ENCODE data around the gene MBTD1.
"Not testable (repeated sequence)": the region's sequence is repeated elsewhere in the genome, so short reads cannot be mapped to it uniquely, and the experiment has no call there.

MBTD1 gene

GRCh38 chr17:51185763-51186332, 74.0 kb downstream of the MBTD1 start:
- DNase-seq, result no peak

DNA sequence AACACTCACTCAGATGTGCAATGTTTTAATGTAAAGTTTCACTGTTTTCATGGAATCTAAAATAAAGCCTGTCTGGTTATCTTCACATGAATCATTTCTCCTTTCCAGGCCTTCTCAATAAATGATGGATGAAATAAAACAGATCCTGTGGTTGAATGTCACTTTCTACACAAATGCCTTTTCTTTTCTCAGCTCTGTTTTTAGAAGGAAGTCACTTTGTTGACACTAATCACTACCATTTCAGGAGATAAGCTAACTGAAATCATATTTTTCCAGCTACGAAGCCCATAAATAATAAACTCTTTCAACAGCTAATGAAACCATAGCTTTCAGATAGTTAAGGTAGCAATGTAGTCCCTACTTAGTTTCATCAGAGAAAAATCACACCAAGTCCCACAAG, 75.7 kb downstream of the MBTD1 start:
- DNase-seq, result no peak

GRCh38 chr17:51180486-51180885, 79.4 kb downstream of the MBTD1 start:
- DNase-seq, result no peak

GRCh38 chr17:51172030-51172429, 87.8 kb downstream of the MBTD1 start:
- not testable (repeated sequence) for DNase-seq

GRCh38 chr17:51170736-51171135, 89.1 kb downstream of the MBTD1 start:
- DNase-seq, result no peak

DNA sequence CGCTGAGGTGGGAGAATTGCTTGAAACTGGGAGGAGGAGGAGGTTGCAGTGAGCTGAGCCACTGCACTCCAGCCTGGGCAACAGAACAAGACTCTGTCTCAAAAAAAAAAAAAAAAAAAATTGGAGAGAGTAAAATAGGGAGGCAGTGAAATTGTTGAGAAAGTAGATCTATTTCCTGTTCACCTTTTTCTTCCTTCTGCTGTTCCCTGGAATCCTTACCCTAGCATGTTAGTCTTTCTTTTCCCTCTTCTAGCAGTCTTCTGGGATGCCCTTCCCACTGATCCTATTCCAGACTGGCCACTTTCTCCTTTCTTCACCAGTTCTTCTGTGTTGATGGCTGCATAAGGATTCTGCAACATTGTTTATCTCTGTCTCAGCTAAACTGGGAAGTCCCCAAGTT, 90.5 kb downstream of the MBTD1 start:
- no peak for DNase-seq

GRCh38 chr17:51166987-51167931, 92.6 kb downstream of the MBTD1 start:
- DNase-seq, result peak; percentile 53

DNA sequence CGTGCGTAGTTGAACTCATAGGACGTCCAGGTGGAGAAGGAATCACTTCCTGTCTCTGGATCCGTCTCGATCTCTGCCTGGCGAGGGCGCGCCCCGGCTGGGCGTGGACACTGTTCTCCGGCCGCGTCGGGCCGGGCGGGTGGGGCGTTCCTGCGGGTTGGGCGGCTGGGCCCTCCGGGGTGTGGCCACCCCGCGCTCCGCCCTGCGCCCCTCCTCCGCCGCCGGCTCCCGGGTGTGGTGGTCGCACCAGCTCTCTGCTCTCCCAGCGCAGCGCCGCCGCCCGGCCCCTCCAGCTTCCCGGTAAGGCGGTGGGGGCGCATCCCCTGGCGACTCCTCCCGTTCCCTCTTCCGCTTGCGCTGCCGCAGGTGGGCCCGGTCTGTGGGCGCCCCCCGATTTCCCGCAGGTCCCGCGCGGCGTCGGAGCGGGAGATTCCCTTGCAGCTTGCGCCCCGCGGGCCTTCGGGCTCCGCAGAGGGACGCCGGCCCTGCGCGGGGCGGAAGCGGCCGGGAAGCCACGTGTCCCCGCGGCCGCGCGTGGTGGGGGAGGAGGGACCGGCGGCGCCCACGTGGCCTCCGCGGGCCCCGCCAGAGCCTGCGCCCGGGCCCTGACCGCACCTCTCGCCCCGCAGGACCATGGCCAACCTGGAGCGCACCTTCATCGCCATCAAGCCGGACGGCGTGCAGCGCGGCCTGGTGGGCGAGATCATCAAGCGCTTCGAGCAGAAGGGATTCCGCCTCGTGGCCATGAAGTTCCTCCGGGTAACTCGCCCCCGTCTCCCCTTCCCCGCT, 93.5 kb downstream of the MBTD1 start, which contains the start of gene NME2:
TSS of gene NME2 (plus strand) at position 214 of the 789 bp plus-strand sequence. CDS start at position 634, 420 bp downstream.
- DNase-seq, result peak; percentile 85

GRCh38 chr17:51165680-51166197, 94.1 kb downstream of the MBTD1 start:
- DNase-seq, result peak; percentile 12

- no peak for DNase-seq
Measured at GRCh38 chr17:51164911-51165679, 94.8 kb downstream of the MBTD1 start.

DNA sequence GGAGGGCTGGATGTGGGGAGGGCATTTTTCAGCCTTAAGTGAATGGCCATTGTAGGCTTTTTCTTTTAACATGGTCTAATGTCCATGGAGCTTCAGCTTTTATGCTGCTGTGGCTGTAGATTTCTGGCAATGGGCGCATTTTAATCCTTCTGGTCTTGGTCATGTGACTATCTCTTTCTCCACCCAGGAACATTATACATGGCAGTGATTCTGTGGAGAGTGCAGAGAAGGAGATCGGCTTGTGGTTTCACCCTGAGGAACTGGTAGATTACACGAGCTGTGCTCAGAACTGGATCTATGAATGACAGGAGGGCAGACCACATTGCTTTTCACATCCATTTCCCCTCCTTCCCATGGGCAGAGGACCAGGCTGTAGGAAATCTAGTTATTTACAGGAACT, 98.3 kb downstream of the MBTD1 start:
- no peak for DNase-seq

DNA sequence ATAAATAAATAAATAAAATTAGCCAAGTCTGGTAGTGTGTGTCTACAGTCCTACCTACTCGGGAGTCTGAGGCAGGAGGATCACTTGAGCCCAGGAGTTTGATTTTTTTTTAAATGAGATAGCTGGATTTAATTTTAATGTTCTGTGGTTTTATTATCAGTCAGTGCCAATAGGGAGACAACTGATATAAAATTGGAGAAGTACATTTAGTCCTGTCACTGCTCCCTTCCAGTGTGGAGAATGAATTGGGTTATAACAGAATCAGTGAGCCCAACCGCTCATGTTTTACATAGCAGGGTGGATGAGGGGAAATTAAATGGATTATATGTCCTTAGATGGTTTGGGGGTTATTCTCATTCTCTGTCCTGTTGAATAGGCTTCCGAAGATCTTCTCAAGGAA, 100.2 kb downstream of the MBTD1 start:
- no peak for DNase-seq

- DNase-seq, result no peak
Measured at GRCh38 chr17:51155416-51155815, 104.4 kb downstream of the MBTD1 start.

GRCh38 chr17:51154176-51154575, 105.7 kb downstream of the MBTD1 start:
- no peak for DNase-seq

- peak; percentile 99 for DNase-seq
Measured at GRCh38 chr17:51153210-51154072, 106.4 kb downstream of the MBTD1 start, which contains the start of gene NME1. Gene NME1, plus strand, starts transcription at chr17:51153559. Its CDS starts 2,096 bp downstream, at chr17:51155655.

GRCh38 chr17:51152766-51153209, 107.1 kb downstream of the MBTD1 start:
- peak; percentile 12 for DNase-seq

DNA sequence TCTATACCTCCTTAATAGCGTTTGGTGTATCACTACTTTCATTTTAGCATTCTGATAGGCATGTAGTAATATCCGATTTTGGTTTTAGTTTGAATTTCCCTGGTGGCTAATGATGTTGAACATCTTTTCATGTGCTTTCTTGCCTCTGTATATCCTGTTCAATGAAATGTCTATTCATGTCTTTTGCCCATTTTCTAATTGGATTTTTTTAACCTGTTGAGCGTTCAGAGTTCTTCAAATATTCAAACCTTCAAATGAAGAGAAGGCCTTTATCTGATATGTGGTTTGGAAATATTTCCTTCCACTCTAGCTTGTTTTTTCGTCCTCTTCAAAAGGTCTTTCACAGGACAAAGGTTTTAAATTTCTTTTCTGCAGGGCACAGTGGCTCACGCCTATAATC, 108.9 kb downstream of the MBTD1 start:
- DNase-seq, result no peak

GRCh38 chr17:51149163-51149562, 110.7 kb downstream of the MBTD1 start:
- DNase-seq, result no peak

- DNase-seq, result peak; percentile 40
Measured at GRCh38 chr17:51147650-51148049, 112.2 kb downstream of the MBTD1 start.

DNA sequence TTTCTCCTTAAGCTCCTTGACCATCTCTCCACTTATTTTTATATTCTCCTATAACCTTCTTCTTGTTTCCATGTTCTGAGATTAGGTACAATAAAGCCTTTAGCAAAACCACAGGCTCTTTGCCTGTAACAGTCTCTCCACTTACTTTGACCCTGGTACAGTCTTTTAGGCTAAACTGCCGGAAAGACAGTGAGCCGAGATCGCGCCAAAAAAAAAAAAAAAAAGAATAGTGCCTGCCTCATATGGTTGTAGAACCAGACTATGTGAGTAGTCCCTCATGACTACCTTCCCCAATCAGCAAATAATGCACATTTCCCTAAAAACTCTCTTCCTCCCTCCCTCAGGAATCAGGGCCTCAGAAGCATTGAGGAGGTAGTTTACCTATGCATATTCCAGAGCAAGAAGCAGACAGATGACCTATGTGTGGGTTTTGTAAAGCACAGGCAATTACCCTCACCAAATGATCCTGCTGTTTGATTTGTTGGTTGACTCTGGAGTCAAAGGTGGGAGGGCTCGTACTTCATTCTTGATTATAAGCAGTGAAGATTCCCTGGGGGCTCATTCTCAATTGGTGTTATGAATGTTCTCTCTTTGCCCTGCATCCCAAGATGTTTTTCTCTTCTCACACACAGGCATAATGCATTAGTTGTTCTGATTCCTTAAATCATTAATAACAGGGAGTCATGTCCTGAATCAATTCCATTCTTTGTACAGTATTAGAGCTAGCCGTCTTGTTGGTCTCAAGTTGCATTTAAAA, 115.4 kb downstream of the MBTD1 start:
- DNase-seq, result no peak

Measured in fibroblast of skin of abdomen (primary cell).